AG10803 (cell line): Measurements from ENCODE around the gene OAT.
"Not testable (repeated sequence)": the region's sequence is repeated elsewhere in the genome, so short reads cannot be mapped to it uniquely, and the experiment has no call there.

Experiments used
- DNase-seq: peaks from one replicate; pipeline ENCODE4 v3.0.0; 2010; ENCODE audit warnings: low read depth
- H3K4me3 ChIP-seq: 2 replicates; pipeline ENCODE4 v1.5.1; 2011; ENCODE audit warnings: mild to moderate bottlenecking, low read length, control low read depth
- CTCF ChIP-seq: conservative IDR thresholded peaks from 2 replicates; pipeline ENCODE4 v1.5.1; 2011; ENCODE audit warnings: mild to moderate bottlenecking, low read length, control low read depth, inconsistent platforms

The OAT gene

GRCh38 chr10:124370426-124370825, 48.3 kb downstream of the OAT start:
- TF ChIP-seq CTCF: no peak
- no peak overlapping the region for H3K4me3 ChIP-seq
- no peak for DNase-seq

- DNase-seq: no peak
- no peak overlapping the region for H3K4me3 ChIP-seq
- no peak for TF ChIP-seq CTCF
These were observed 48.7 kb downstream of the OAT start for GRCh38 chr10:124369986-124370385.

- not testable (repeated sequence) for DNase-seq, H3K4me3 ChIP-seq
These were observed 49.2 kb downstream of the OAT start for GRCh38 chr10:124369533-124369932.

- no peak for DNase-seq
- no peak overlapping the region for H3K4me3 ChIP-seq
- TF ChIP-seq CTCF: no peak
These were observed 49.7 kb downstream of the OAT start for GRCh38 chr10:124369066-124369465.

GRCh38 chr10:124367936-124368335, 50.8 kb downstream of the OAT start:
- no peak for DNase-seq

GRCh38 chr10:124367414-124367813, 51.3 kb downstream of the OAT start:
- no peak for DNase-seq
- no peak for TF ChIP-seq CTCF
- H3K4me3 ChIP-seq: no peak overlapping the region

More at GRCh38 chr10:124367936-124368335, 50.8 kb downstream of the OAT start:
- TF ChIP-seq CTCF: no peak
- H3K4me3 ChIP-seq: no peak overlapping the region

- no peak for DNase-seq
- TF ChIP-seq CTCF: no peak
- no peak overlapping the region for H3K4me3 ChIP-seq
These were observed 51.9 kb downstream of the OAT start for GRCh38 chr10:124366825-124367224.

GRCh38 chr10:124366343-124366742, 52.4 kb downstream of the OAT start:
- no peak overlapping the region for H3K4me3 ChIP-seq
- no peak for DNase-seq
- TF ChIP-seq CTCF: no peak
